Stimulated activated CD4-positive, alpha-beta T cell treated with anti-CD3 and anti-CD28 coated beads, Interleukin-4, amount 100 ng/mL, for 48 hours (primary cell): ENCODE measurements around the gene RPS25.
A peak's percentile ranks its signal among the peaks of the same experiment; 100 is the strongest.
"Not testable (repeated sequence)": the region's sequence is repeated elsewhere in the genome, so short reads cannot be mapped to it uniquely, and the experiment has no call there.

Experiments
- DNase-seq, 2 donors: peaks; one replicate each; pipeline ENCODE4 v3.0.0-alpha.2; 2020; ENCODE audit warnings: low read depth in 2 of 2

RPS25 gene

GRCh38 chr11:119018074-119018938 lies at the start of gene RPS25, which contains the start of gene TRAPPC4:
TSS of gene RPS25 (minus strand) at chr11:119018343. CDS start at chr11:119018284, 59 bp downstream.
TSS of gene TRAPPC4 (plus strand) at chr11:119018766. CDS start at chr11:119018796, 30 bp downstream.
- peak; percentile 87 to 95 for DNase-seq

GRCh38 chr11:119067371-119068222 lies 49.5 kb upstream of the RPS25 start, which contains the start of gene VPS11:
TSS of gene VPS11 (plus strand) at chr11:119067818. CDS start at chr11:119067824, 6 bp downstream.
- DNase-seq: peak; percentile 95 to 99

DNA sequence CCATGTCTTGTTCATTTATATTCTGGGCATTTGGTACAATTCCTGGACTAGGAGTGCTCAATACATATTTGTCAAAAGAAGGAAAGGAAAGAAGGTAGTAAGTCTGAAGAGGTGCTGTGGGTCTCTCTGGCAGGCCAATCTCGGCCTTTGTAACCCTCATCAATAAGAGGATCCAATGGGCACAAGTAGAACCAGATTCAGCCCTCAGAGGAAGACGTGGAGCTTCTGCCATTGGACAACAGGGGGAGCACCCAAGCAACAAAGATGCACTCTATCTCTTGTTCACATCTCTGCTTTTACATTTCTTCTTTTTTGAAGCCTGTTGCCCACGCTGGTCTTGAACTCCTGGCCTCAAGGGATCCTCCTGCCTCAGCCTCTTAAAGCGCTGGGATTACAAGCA lies 47.2 kb upstream of the RPS25 start:
- DNase-seq: peak in 1 of 2 donors; percentile 25

GRCh38 chr11:119062779-119063178 lies 44.6 kb upstream of the RPS25 start:
- no peak for DNase-seq

DNA sequence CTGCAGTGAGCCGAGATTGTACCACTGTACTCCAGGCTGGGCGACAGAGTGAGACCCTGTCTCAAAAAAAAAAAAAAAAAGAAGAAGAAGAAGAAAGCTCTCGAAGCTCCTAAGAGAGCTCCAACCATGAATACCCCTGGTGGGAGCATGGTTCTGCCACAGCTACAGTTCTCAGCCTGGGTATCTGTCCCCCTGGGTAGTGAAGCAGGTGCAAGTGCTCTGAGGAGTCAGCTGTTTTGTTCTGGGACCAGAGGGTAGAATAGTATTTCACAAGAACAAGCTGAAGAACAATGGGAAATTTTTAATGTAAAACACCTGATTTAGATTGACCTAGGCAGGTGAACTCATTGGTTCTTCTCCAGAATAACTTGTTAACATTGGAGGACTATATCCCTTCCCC lies 43.1 kb upstream of the RPS25 start:
- no peak for DNase-seq

DNA sequence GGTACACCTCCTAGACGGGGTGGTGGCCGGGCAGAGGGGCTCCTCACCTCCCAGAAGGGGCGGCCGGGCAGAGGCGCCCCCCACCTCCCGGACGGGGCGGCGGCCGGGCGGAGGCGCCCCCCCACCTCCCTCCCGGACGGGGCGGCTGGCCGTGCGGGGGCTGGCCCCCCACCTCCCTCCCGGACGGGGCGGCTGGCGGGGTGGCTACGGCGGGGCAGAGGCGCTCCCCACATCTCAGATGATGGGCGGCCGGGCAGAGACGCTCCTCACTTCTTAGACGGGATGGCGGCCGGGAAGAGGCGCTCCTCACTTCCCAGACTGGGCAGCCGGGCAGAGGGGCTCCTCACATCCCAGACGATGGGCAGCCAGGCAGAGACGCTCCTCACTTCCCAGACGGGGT lies 41.0 kb upstream of the RPS25 start:
- not testable (repeated sequence) for DNase-seq

- peak; percentile 99 for DNase-seq
Observed at GRCh38 chr11:119057000-119057769, 39.0 kb upstream of the RPS25 start, which contains the start of gene HYOU1. TSS of gene HYOU1 (minus strand) at chr11:119057205. CDS start at chr11:119056160, 1,045 bp downstream.

- peak; percentile 15 to 24 for DNase-seq
Observed at GRCh38 chr11:119056421-119056999, 38.4 kb upstream of the RPS25 start.

- DNase-seq: no peak
Observed at GRCh38 chr11:119055901-119056300, 37.8 kb upstream of the RPS25 start.

- DNase-seq: no peak
Observed at GRCh38 chr11:119054418-119054817, 36.3 kb upstream of the RPS25 start.

DNA sequence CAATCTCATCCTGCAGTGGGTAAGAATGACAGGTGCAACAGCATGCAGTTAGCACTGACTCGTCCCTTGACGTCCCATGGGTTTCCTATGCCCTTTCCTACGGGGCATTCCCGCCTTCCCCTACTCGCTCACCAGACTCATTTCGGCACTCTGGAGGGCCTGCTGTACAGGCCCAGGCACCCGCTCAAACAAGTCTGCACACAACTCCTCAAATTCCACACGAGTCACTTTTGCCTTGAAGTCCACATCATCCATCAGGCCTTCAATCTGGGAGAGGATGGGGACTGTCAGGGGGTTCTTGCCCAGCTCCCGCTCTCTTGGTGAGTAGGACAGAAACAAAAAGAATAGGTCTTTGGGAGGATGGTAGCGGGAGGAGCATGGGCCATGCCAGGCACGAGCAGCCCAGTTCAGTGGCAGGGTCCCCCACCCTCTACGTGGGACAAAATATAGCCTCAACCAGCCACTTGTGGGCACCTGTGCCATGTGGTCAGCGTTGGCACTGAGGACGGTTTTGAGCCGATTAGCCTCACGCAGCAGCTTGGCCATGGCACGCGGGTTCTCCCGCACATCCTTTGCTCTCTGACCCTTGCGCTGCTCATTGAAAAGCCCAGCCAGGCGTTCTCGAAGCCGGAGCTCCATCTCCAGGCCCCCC lies 34.1 kb upstream of the RPS25 start:
- no peak for DNase-seq

DNA sequence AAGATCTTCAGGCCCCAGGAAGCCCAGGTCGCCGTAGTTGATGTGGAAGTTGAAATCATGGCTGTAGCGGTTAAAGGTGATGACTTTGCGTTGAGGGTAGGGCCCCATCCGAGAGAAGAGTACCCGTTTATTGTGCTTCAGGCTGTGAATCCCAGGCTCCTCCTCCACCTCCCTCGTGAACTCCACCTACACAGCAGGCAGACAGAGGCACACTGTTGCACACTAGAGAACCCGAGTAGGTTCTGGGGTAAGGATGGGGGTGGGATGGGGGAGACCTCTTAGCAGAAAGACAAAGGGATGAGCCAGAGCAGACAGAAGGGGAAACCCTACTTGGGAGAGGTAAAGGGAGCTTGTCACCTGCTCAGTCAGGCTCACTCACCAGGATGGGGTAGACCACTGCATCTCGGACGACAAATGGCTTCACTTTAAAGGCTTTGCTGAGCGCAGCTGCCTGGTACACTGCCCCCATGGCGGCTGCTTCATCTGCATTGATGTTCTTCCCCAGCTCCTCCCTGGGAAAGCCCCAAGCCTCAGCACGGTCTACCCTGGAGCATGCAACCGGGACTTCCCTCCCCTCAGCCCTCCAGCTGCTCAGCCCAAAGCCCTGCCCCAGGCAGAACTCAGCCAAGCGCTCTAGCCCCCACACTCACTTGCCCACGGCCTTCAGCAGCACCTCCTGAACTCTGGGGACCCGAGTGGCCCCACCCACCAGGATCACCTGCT lies 33.5 kb upstream of the RPS25 start:
- DNase-seq: no peak

DNA sequence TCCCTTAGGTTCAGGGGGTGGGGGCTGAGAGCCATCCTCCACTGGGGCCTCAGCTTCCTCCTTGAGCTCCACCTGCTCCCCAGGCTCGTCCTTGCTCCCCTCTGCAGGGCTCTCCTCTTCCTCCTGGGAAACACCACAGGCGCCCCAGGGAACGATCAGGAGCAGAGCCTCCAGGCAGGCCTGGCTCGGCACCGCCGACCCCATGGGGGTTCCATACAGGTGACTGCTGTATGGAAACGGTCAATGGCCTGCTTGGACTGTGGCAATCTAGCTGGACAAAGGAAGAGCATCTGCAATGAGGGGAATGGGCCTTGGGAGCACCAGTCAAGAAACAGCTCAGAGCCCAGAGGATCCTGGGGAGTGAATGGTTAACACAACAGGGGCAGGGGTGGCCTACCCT lies 30.9 kb upstream of the RPS25 start:
- DNase-seq: no peak

GRCh38 chr11:119048644-119049043 lies 30.5 kb upstream of the RPS25 start:
- no peak for DNase-seq

DNA sequence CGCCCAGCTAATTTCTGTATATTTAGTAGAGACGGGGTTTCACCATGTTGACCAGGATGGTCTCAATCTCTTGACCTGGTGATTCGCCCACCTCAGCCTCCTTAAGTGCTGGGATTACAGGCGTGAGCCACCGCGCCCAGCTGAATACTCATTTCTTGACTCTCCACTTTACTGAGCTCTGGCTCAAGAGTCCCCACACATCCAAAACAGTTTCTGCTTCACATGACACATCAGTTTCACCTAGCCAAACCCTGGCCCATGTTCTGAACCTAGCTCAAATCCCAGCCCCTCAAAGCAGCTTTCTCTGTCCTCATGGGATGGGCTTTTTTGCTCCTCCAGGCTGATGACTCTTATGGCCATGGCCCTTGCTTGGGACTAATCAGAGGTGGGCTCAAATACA lies 29.1 kb upstream of the RPS25 start:
- DNase-seq: no peak

DNA sequence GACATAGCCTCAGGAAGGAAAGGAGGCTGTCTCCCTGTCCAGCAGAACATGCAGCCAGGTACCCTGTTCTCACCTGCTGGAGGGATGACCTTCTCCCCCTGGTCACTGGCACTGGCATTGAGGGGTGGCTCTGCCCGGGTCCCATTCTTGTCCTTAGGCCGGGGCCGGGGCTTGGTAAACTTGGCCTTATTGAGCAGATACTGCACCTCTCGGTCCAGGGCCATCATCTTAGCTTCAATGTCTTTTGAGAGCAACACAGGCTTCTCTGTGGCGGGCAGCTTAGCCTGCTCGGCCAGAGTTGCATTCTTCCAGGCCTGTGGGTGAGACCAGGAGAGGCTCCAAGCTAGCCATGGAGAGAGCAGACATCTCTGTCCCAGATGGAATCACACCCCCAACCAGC lies 28.3 kb upstream of the RPS25 start:
- no peak for DNase-seq

- DNase-seq: no peak
Observed at GRCh38 chr11:119044708-119045107, 26.6 kb upstream of the RPS25 start.

DNA sequence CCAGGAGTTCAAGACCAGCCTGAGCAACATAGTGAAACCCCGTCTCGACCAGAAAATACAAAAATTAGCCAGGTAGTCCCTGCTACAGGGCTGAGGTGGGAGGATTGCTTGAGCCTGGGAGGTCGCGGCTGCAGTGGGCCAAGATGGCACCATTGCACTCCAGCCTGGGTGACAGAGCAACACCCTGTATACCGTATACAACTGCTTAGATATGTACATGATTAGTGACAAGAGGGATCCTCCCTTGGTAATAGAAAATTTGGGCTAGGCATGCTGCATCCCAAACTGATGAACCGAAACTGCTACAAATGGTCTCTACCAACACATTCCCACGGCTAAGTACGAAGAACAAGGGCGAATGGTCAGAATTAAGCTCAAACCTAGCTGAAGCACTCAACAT lies 24.8 kb upstream of the RPS25 start:
- DNase-seq: no peak

DNA sequence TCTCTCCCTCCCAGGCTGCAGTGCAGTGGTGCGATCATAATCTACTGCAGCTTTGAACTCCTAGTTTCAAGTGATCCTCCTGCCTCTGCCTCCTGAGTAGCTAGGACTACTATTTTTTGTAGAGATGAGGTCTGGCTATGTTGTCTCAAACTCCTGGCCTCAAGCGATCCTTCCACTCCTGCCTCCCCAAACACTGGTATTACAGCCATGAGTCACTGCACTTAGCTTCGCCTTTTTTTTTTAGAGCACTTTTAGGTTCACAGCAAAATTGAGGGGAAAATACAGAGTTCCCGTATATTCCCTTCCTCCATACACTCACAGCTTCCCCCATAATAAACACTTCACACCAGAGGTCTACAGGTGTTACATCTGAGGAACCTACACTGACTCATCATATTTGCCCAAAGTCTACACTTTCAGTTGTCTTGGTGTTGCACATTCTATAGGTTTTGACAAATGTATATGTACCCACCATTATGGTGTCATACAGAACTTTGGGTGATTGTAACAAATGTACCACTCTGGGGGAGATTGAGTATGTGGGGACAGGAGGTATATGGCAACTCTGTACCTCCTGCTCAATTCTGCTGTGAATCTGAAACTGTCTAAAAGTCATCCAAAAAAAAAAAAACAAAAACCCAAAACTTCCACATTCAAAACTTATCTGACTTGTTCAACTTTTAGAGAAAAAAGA lies 23.8 kb upstream of the RPS25 start:
- no peak for DNase-seq
